Measurements from ENCODE around the gene OPN4.

The OPN4 gene

GRCh38 chr10:86662186-86663045 is 8.1 kb downstream of the OPN4 start:
- no peak for DNase-seq
- Histone ChIP-seq H3K4me3 (ENCODE audit: low read depth, low read length) (no peak overlapping the region), H3K36me3 (replicated peaks) (no peaks in the 10 kb centered on the region), H3K27me3 (replicated peaks) (no peaks in the 10 kb centered on the region), H3K27ac (no peak overlapping the region)
- TF ChIP-seq CTCF (IDR thresholded peaks at IDR 0.05; ENCODE audit: low read depth, low read length, missing control alignments) = no peak
- in situ Hi-C loops (cut with HindIII; ENCODE audit: low pct_ligation_motif_present, low sequenced_read_pairs) = no loop called here

GRCh38 chr10:86663046-86663345 is 8.6 kb downstream of the OPN4 start:
- no peak for DNase-seq
- in situ Hi-C loops (cut with HindIII; ENCODE audit: low pct_ligation_motif_present, low sequenced_read_pairs) = no loop called here
- H3K27me3 ChIP-seq (replicated peaks) = no peaks in the 10 kb centered on the region
- no peak overlapping the region for H3K27ac ChIP-seq
- TF ChIP-seq CTCF (IDR thresholded peaks at IDR 0.05; ENCODE audit: low read depth, low read length, missing control alignments) = no peak
- no peaks in the 10 kb centered on the region for H3K36me3 ChIP-seq (replicated peaks)
- no peak overlapping the region for H3K4me3 ChIP-seq (ENCODE audit: low read depth, low read length)

GRCh38 chr10:86663576-86664339 is 9.4 kb downstream of the OPN4 start:
- H3K36me3 ChIP-seq (replicated peaks) = no peaks in the 10 kb centered on the region
- H3K27me3 ChIP-seq (replicated peaks) = no peaks in the 10 kb centered on the region
- in situ Hi-C loops (cut with HindIII; ENCODE audit: low pct_ligation_motif_present, low sequenced_read_pairs) = no loop called here
- H3K4me3 ChIP-seq (ENCODE audit: low read depth, low read length) = no peak overlapping the region
- no peak overlapping the region for H3K27ac ChIP-seq
- no peak for DNase-seq
- TF ChIP-seq CTCF (IDR thresholded peaks at IDR 0.05; ENCODE audit: low read depth, low read length, missing control alignments) = no peak

- H3K27ac ChIP-seq = no peak overlapping the region
- H3K27me3 ChIP-seq (replicated peaks) = no peaks in the 10 kb centered on the region
- DNase-seq = no peak
- no peak overlapping the region for H3K4me3 ChIP-seq (ENCODE audit: low read depth, low read length)
- TF ChIP-seq CTCF (IDR thresholded peaks at IDR 0.05; ENCODE audit: low read depth, low read length, missing control alignments) = no peak
- in situ Hi-C loops (cut with HindIII; ENCODE audit: low pct_ligation_motif_present, low sequenced_read_pairs) = no loop called here
- H3K36me3 ChIP-seq (replicated peaks) = no peaks in the 10 kb centered on the region
These were observed 10.2 kb downstream of the OPN4 start for GRCh38 chr10:86664341-86665217.

- H3K36me3 ChIP-seq (replicated peaks) = no peaks in the 10 kb centered on the region
- DNase-seq = no peak
- no peaks in the 10 kb centered on the region for H3K27me3 ChIP-seq (replicated peaks)
- in situ Hi-C loops (cut with HindIII; ENCODE audit: low pct_ligation_motif_present, low sequenced_read_pairs) = no loop called here
- H3K4me3 ChIP-seq (ENCODE audit: low read depth, low read length) = no peak overlapping the region
- no peak for TF ChIP-seq CTCF (IDR thresholded peaks at IDR 0.05; ENCODE audit: low read depth, low read length, missing control alignments)
- no peak overlapping the region for H3K27ac ChIP-seq
These were observed 10.9 kb downstream of the OPN4 start for GRCh38 chr10:86665218-86665607.
